Endothelial cell of umbilical vein (primary cell): Measurements from ENCODE around the gene FAM227B. TPM values are rescaled to one million over a fixed set of nuclear protein-coding genes. Genes with fewer than 3 reads are reported as not detected.

ENCODE experiments used
- BruUV-seq: library from RNA; stranded (reverse); fragments of 400-500 nt; replicated peaks from 2 replicates; lab custom pipeline; 2021; lab: Mats Ljungman, UMichigan
- CTCF ChIA-PET: fragments of 300-600, 350-600 bp; sonication (Branson Sonifier 250); formaldehyde crosslinking; loops from one replicate; lab custom pipeline; 2021; ENCODE audit warnings: antibody characterized with exemption, inconsistent platforms; lab: Charles Lee
- POLR2A ChIA-PET: fragments of 300-600, 350-600 bp; sonication (Branson Sonifier 250); formaldehyde crosslinking; loops from one replicate; lab custom pipeline; 2021; ENCODE audit warnings: antibody characterized with exemption, inconsistent platforms; lab: Charles Lee
- DNase-seq: peaks from one replicate; pipeline ENCODE4 v3.0.0-alpha.2; 2011; ENCODE audit warnings: low read depth, low spot score
- FAIRE-seq: peaks from 2 replicates; lab custom pipeline; 2011; peaks lifted over from hg19 to GRCh38; lab: Jason Lieb, UNC
- H2AFZ ChIP-seq: 2 replicates; pipeline ENCODE4 v1.6.0; 2012; ENCODE audit warnings: low read depth, low read length, control low read depth, inconsistent platforms
- H3K27ac ChIP-seq: 2 replicates; pipeline ENCODE4 v1.5.1; 2011; ENCODE audit warnings: low read depth, mild to moderate bottlenecking, control low read depth, low read length, moderate library complexity; ENCODE audit not compliant: insufficient read depth
- H3K27me3 ChIP-seq, 2 experiments: 2 replicates each; pipeline versions ENCODE4 v1.6.0 to v1.6.1; 2011; ENCODE audit warnings: low read length in 2 of 2, mixed read lengths in 1 of 2; ENCODE audit not compliant: control insufficient read depth in 2 of 2, insufficient read depth in 2 of 2
- H3K36me3 ChIP-seq, 2 experiments: 2 replicates in 1 of 2; 3 replicates in 1 of 2; pipeline ENCODE4 v1.5.1; 2011; ENCODE audit warnings: low read length in 2 of 2, mild to moderate bottlenecking in 1 of 2, moderate library complexity in 1 of 2; ENCODE audit not compliant: control insufficient read depth in 2 of 2, insufficient read depth in 2 of 2; ENCODE audit errors: extremely low read depth in 1 of 2
- H3K4me1 ChIP-seq: 3 replicates; pipeline ENCODE4 v1.5.1; 2011; ENCODE audit warnings: mild to moderate bottlenecking, low read length; ENCODE audit not compliant: control insufficient read depth, insufficient read depth; ENCODE audit errors: extremely low read depth
- H3K4me2 ChIP-seq: 2 replicates; pipeline ENCODE4 v1.6.1; 2011; ENCODE audit warnings: low read length, control low read depth, mixed read lengths; ENCODE audit not compliant: insufficient read depth
- H3K4me3 ChIP-seq, 3 experiments: fragments of 200-600 bp in 1 of 3; sonication (generic), shearing (Covaris generic) in 1 of 3; replicated peaks in 1 of 3; 2 replicates each; pipeline ENCODE4 v1.5.1; 2011 to 2016; ENCODE audit warnings: control low read depth in 3 of 3, low read length in 3 of 3, mild to moderate bottlenecking in 2 of 3, inconsistent platforms in 1 of 3, low read depth in 1 of 3, moderate library complexity in 1 of 3; ENCODE audit not compliant: insufficient read depth in 1 of 3
- H3K79me2 ChIP-seq: 2 replicates; pipeline ENCODE4 v1.6.0; 2012; ENCODE audit warnings: low read length, inconsistent platforms; ENCODE audit not compliant: control insufficient read depth, insufficient read depth
- H3K9ac ChIP-seq: replicated peaks from 2 replicates; pipeline ENCODE3; 2011; ENCODE audit warnings: low read length, control low read depth; ENCODE audit not compliant: insufficient read depth; ENCODE audit errors: extremely low read depth
- H3K9me1 ChIP-seq: replicated peaks from 3 replicates; pipeline ENCODE4 v1.6.0; 2011; ENCODE audit warnings: mild to moderate bottlenecking, low read length; ENCODE audit not compliant: control insufficient read depth, insufficient read depth; ENCODE audit errors: extremely low read depth
- H3K9me3 ChIP-seq: replicated peaks from 2 replicates; pipeline ENCODE4 v1.5.1; 2012; ENCODE audit warnings: low read length, inconsistent platforms; ENCODE audit not compliant: control insufficient read depth, insufficient read depth
- H4K20me1 ChIP-seq: replicated peaks from 2 replicates; pipeline ENCODE3; 2011; ENCODE audit warnings: mild to moderate bottlenecking, low read length; ENCODE audit not compliant: control insufficient read depth, insufficient read depth; ENCODE audit errors: extremely low read depth
- EZH2 ChIP-seq: IDR thresholded peaks from 2 replicates; pipeline ENCODE4 v1.6.1; 2012; ENCODE audit warnings: borderline replicate concordance, low read depth, mild to moderate bottlenecking, moderate library complexity, low read length, inconsistent platforms; ENCODE audit not compliant: severe bottlenecking
- FOS ChIP-seq: IDR thresholded peaks from 2 replicates; pipeline ENCODE4 v1.6.1; 2011; ENCODE audit warnings: mild to moderate bottlenecking, low read length, moderate library complexity, borderline replicate concordance; ENCODE audit not compliant: insufficient read depth
- GATA2 ChIP-seq: IDR thresholded peaks from 2 replicates; pipeline ENCODE4 v1.7.0; 2011; ENCODE audit warnings: low read depth, mild to moderate bottlenecking, moderate library complexity, mixed read lengths, low read length; ENCODE audit not compliant: insufficient read length, insufficient read depth
- JUN ChIP-seq: IDR thresholded peaks from 2 replicates; pipeline ENCODE4 v1.6.1; 2011; ENCODE audit warnings: borderline replicate concordance, low read depth; ENCODE audit not compliant: insufficient read length, insufficient read depth
- MYC ChIP-seq: IDR thresholded peaks from one replicate; pipeline ENCODE4 v1.6.1; 2011; ENCODE audit warnings: mild to moderate bottlenecking, low read depth, low read length
- POLR2A ChIP-seq: IDR thresholded peaks from 2 replicates; pipeline ENCODE4 v1.6.1; 2012; ENCODE audit warnings: low read depth, mild to moderate bottlenecking, control low read depth, low read length
- POLR2AphosphoS5 ChIP-seq: IDR thresholded peaks from 2 replicates; pipeline ENCODE4 v1.6.1; 2012; ENCODE audit warnings: low read depth, mild to moderate bottlenecking, control low read depth, low read length, moderate library complexity; ENCODE audit not compliant: insufficient read depth
- dilution Hi-C: fragments of 300-500 bp; cut with MboI; formaldehyde crosslinking; loops from one replicate; pipeline ENCODE4 v1.15.0; 2019; ENCODE audit warnings: low sequenced_read_pairs; ENCODE audit not compliant: extremely low pct_ligation_motif_present
- intact Hi-C: fragments of 100-400 bp; cut with micrococcal nuclease; formaldehyde crosslinking; loops from one replicate; pipeline ENCODE4 v1.10.0; 2022
- polyA plus RNA-seq, 4 experiments: library from polyadenylated mRNA; depleted of rRNA in 3 of 4; stranded (reverse) in 3 of 4; unstranded in 1 of 4; fragments of >200 nt; gene quantifications; 2 replicates each; pipeline versions ENCODE4 v1.2.1 to v1.2.3, GENCODE V29; 2011 to 2012; ENCODE audit warnings: missing spikeins in 1 of 4
- total RNA-seq: library from RNA; stranded (reverse); gene quantifications from 2 replicates; pipeline ENCODE4 v1.2.3, GENCODE V29; 2021
- TF ChIP-seq, protein P1 (sequence below): IDR thresholded peaks from 2 replicates; pipeline ENCODE4 v1.6.1; 2011; ENCODE audit not compliant: insufficient read depth, insufficient read length
- TF ChIP-seq, protein P2 (sequence below), 2 donors: IDR thresholded peaks; 1 replicate in 1 of 2; 2 replicates in 1 of 2; pipeline ENCODE4 v1.5.1; 2011; ENCODE audit warnings: low read length in 2 of 2, mild to moderate bottlenecking in 2 of 2, moderate library complexity in 2 of 2, control low read depth in 1 of 2, inconsistent platforms in 1 of 2, low read depth in 1 of 2; ENCODE audit not compliant: insufficient read depth in 1 of 2; ENCODE audit errors: extremely low read depth in 1 of 2

FAM227B gene
- total and polyA plus RNA-seq, 2 donors (not counting 3 experiments of a cell fraction or from before 2014, with no cell fraction given): 1.5 to 1.8 TPM

DNA sequence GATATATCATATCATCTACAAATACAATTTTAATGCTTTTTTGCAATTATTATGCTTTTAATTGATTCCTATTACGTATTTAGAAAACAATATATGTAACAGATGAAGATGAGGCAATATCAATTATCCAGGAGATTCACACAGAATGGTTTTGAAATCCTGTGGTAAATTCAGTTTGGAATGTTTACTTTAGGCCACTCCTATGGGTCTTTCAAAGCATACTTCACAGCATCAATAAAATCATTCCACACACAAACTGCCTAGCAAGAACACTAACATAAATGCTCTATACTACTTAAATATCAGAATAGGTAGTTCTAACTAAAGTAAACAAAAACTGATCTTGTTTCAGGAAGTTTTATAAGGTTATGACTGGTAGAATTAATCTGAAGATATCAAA is 90.5 kb downstream of the FAM227B start:
- no peaks in the 10 kb centered on the region for H3K9me3 ChIP-seq
- no peaks in the 10 kb centered on the region for H4K20me1 ChIP-seq
- no TSS peak for BruUV-seq
- no peaks in the 10 kb centered on the region for H3K36me3 ChIP-seq
- TF ChIP-seq FOS (no peak), EZH2 (no peak), POLR2A (no peak), MYC (no peak), POLR2AphosphoS5 (no peak), JUN (no peak)
- TF ChIP-seq, protein P1, sequence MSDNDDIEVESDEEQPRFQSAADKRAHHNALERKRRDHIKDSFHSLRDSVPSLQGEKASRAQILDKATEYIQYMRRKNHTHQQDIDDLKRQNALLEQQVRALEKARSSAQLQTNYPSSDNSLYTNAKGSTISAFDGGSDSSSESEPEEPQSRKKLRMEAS: no peak
- no peak overlapping the region for H3K4me3 ChIP-seq
- H3K4me1 ChIP-seq: no peaks in the 10 kb centered on the region
- no peak overlapping the region for H3K9ac ChIP-seq
- ChIA-PET CTCF (no interaction called here), POLR2A (no interaction called here)
- H3K9me1 ChIP-seq: no peaks in the 10 kb centered on the region
- no peaks in the 10 kb centered on the region for H3K27me3 ChIP-seq
- dilution Hi-C loops: no loop called here
- no peak overlapping the region for H3K4me2 ChIP-seq
- H3K79me2 ChIP-seq: no peaks in the 10 kb centered on the region
- DNase-seq (no peak), FAIRE-seq (no peak)
- no peak overlapping the region for H2AFZ ChIP-seq
- no peak overlapping the region for H3K27ac ChIP-seq
- intact Hi-C loops: no loop called here

DNA sequence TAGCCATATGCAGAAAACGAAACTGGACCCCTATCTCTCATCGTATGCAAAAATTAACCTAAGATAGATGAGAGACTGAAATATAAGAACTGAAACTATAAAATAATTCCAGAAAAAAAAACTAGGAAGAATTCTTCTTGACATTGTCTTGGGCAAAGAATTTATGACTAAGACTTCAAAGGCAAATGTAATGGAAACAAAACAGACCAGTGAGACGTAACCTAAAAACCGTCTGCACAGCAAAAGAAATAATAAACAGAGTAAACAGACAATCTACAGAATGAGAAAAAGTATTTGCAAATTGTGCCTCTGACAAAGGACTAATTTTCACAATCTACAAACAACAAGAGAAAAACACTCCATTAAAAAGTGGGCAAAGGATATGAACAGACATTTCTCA is 92.3 kb downstream of the FAM227B start:
- dilution Hi-C loops (no loop called here), intact Hi-C loops (no loop called here)
- TF ChIP-seq, protein P2, sequence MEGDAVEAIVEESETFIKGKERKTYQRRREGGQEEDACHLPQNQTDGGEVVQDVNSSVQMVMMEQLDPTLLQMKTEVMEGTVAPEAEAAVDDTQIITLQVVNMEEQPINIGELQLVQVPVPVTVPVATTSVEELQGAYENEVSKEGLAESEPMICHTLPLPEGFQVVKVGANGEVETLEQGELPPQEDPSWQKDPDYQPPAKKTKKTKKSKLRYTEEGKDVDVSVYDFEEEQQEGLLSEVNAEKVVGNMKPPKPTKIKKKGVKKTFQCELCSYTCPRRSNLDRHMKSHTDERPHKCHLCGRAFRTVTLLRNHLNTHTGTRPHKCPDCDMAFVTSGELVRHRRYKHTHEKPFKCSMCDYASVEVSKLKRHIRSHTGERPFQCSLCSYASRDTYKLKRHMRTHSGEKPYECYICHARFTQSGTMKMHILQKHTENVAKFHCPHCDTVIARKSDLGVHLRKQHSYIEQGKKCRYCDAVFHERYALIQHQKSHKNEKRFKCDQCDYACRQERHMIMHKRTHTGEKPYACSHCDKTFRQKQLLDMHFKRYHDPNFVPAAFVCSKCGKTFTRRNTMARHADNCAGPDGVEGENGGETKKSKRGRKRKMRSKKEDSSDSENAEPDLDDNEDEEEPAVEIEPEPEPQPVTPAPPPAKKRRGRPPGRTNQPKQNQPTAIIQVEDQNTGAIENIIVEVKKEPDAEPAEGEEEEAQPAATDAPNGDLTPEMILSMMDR (IDR thresholded peaks at IDR 0.05; ENCODE audit: extremely low read depth in 1 of 2, insufficient read depth in 1 of 2, low read depth in 1 of 2, low read length in 2 of 2): no peak
- TF ChIP-seq POLR2AphosphoS5 (no peak), MYC (no peak), JUN (no peak), POLR2A (no peak), EZH2 (no peak), FOS (no peak), GATA2 (no peak)
- TF ChIP-seq, protein P1: no peak
- Histone ChIP-seq H3K4me2 (no peak overlapping the region), H3K27me3 (no peaks in the 10 kb centered on the region), H2AFZ (no peak overlapping the region), H3K27ac (no peak overlapping the region), H3K9ac (no peak overlapping the region), H3K79me2 (no peaks in the 10 kb centered on the region), H4K20me1 (no peaks in the 10 kb centered on the region), H3K9me1 (no peaks in the 10 kb centered on the region), H3K36me3 (no peaks in the 10 kb centered on the region), H3K9me3 (no peaks in the 10 kb centered on the region), H3K4me1 (no peaks in the 10 kb centered on the region), H3K4me3 (no peak overlapping the region)
- BruUV-seq: no TSS peak
- ChIA-PET CTCF (no interaction called here), POLR2A (no interaction called here)
- FAIRE-seq (no peak), DNase-seq (no peak)
